Stimulated activated naive CD8-positive, alpha-beta T cell treated with anti-CD3 and anti-CD28 coated beads, Interleukin-15, Interleukin-2, amounts not matched to agents 100 U/mL and 50 U/mL, for 24 hours (primary cell): ENCODE measurements around the gene ANAPC1.
"Not testable (repeated sequence)": the region's sequence is repeated elsewhere in the genome, so short reads cannot be mapped to it uniquely, and the experiment has no call there.

ENCODE experiments used
- ATAC-seq: fragments of 150-1000 bp; cut with Tn5 transposase; one replicate; pipeline ENCODE4 v1.10.0; 2021
- DNase-seq: peaks from one replicate; pipeline ENCODE4 v3.0.0; 2021

ANAPC1 gene

GRCh38 chr2:111903930-111904439 is 20.0 kb upstream of the ANAPC1 start:
- ATAC-seq (no peak), DNase-seq (no peak)

- ATAC-seq (no peak), DNase-seq (no peak)
Observed at GRCh38 chr2:111903516-111903915, 19.5 kb upstream of the ANAPC1 start.

DNA sequence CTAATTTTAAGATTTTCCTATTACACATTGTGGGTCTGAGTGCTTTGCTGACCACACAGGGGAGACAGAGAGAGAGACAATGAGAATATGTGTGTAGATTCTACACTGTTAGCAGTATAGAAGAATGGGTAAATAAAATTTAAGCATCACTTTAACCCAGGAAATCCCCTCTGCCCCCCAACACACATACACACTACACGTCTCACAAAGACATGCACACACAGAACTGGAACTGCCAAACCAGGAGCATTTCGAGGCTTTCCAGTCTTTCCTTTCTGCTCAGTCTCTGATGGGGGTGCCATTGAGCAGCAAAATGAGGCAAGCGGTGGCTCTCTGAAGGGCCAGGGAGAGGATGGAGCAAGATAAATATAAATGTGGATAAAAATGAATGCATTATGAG is 16.9 kb upstream of the ANAPC1 start:
- ATAC-seq = no peak
- no peak for DNase-seq

DNA sequence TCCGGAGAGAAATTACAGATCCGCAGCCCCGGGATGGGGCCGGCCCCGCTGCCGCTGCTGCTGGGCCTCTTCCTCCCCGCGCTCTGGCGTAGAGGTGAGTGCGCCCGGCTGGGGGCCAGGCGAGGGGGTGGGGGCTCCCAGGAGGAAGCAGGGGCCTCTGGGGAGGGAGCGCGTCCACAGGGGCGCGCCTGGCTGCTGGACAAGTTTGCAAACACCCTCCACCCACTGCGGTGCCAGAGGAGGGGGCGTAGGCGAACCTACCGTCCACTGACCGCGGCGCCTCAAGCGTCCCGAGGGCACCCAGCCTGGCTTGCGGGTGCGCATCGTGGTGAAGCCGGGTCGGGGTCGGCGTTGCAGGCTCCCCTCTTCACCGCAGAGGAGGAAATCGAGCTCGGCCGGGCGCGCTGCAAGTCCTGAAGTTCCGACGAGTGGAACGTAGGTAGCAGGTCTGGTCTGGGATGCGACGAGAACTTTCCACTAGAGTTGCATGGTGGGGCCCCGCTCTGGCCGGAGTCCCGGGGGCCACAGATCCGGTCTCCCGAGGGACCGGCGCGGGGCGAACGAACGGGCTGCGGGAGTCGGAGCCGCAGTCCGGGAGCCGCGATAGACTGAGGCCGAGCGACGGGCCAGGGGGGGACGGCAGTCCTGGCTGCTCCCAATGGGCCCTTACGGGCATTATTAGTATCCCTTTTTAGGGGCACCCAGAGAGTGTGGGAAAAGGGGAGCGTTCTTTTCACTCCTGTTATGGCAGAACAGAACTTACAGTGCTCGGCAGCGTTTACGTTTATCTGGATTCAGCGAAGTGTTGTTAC is 14.9 kb upstream of the ANAPC1 start:
- peak; percentile 19 for DNase-seq
- no peak for ATAC-seq

GRCh38 chr2:111897924-111898702 is 14.1 kb upstream of the ANAPC1 start, which contains the start of gene MERTK:
Gene MERTK, plus strand, starts transcription at chr2:111898607. Its CDS starts 129 bp downstream, at chr2:111898736.
- ATAC-seq (peak; percentile 85), DNase-seq (peak; percentile 72)

- ATAC-seq (no peak), DNase-seq (no peak)
Observed at GRCh38 chr2:111897630-111897923, 13.6 kb upstream of the ANAPC1 start.

DNA sequence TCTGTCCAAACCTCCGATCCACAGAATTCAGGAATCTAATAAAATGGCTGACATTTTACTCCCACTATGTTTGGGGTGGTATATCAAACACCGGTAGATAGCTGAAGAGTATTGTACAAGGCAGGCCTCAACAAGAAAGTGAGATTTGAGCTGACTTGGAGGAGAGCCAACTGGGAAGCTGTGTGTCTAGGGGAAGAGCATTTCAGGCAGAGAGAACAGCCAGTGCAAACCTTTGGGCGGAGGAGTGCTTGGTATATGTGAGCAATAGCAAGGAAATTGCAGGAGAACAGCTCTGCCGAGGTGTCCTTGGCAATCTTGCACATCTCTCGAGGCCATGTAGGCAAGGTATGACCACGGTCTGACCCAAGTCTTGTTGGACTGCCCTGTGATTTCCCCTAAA is 12.6 kb upstream of the ANAPC1 start:
- no peak for ATAC-seq

GRCh38 chr2:111896024-111896423 is 12.0 kb upstream of the ANAPC1 start:
- no peak for DNase-seq
- ATAC-seq = no peak

More for the DNA sequence above, 12.6 kb upstream of the ANAPC1 start:
- DNase-seq = no peak

- ATAC-seq = no peak
- no peak for DNase-seq
Observed at GRCh38 chr2:111884592-111884964, 585 bp upstream of the ANAPC1 start.

DNA sequence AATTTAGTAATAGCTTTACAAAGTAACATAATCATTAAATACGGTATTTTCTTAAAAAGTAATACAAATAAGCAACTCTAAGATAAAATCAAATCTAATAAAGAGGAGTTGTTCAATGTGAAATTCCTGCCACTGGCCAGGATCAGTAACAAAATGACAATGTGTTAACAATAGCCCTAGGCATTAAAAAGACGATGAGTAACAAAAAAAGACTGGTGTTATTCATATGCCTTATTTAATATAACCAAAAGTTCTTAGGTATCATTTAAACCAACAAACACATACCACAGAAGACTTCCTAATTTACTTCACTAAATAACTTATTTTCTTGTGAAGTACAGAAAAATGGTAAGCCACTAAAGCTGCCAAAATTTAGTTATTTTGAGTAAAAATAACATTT is 11.2 kb downstream of the ANAPC1 start:
- not testable (repeated sequence) for ATAC-seq, DNase-seq

DNA sequence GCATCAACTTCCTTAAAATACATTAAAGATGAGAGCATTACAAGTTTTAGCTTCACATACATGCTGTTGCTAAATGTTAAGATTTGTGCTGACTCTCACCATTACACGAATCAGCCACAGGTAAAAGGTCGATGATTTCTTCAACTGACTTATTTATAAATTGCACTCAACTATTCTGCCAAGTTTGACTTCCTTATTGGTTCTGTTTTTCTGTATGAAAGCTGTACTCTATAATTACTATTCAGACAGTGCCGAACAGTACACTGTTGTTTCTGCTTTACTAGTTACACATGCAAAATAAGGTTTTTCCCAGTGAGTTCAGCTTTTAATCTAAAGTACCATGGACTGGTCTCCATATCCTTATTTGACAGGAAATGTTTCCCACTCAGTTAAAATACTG is 18.9 kb downstream of the ANAPC1 start:
- ATAC-seq = not testable (repeated sequence)

GRCh38 chr2:111860005-111860404 is 24.0 kb downstream of the ANAPC1 start:
- peak; percentile 84 for ATAC-seq
- not testable (repeated sequence) for DNase-seq

More for the DNA sequence above, 18.9 kb downstream of the ANAPC1 start:
- DNase-seq = not testable (repeated sequence)

GRCh38 chr2:111852544-111852943 is 31.4 kb downstream of the ANAPC1 start:
- DNase-seq, ATAC-seq: not testable (repeated sequence)

GRCh38 chr2:111850646-111851045 is 33.3 kb downstream of the ANAPC1 start:
- ATAC-seq (peak; percentile 65), DNase-seq (peak; percentile 33)

- not testable (repeated sequence) for DNase-seq, ATAC-seq
Observed at GRCh38 chr2:111839625-111840282, 44.2 kb downstream of the ANAPC1 start.

GRCh38 chr2:111838992-111839391 is 45.0 kb downstream of the ANAPC1 start:
- not testable (repeated sequence) for ATAC-seq, DNase-seq

DNA sequence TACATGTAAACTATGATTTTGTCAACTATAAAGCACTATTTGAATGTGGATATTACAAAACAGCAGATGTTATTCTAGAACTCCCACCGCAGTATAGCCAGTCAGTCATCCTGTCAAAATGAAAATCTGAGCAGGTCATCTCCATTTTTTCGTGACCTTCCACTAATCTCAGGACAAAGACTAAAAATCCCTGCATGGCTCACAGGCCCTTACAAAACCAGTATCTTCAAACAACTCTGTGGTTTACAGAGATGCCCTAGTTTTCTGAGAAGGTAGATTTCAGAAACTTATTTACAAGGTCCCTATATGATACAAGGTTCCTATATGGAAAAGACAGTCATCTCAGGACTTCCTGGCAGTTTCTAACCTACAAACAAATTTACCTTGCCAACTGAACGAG is 49.8 kb downstream of the ANAPC1 start:
- ATAC-seq = peak; percentile 59
- DNase-seq = not testable (repeated sequence)

- not testable (repeated sequence) for DNase-seq, ATAC-seq
Observed at GRCh38 chr2:111830479-111830878, 53.5 kb downstream of the ANAPC1 start.

DNA sequence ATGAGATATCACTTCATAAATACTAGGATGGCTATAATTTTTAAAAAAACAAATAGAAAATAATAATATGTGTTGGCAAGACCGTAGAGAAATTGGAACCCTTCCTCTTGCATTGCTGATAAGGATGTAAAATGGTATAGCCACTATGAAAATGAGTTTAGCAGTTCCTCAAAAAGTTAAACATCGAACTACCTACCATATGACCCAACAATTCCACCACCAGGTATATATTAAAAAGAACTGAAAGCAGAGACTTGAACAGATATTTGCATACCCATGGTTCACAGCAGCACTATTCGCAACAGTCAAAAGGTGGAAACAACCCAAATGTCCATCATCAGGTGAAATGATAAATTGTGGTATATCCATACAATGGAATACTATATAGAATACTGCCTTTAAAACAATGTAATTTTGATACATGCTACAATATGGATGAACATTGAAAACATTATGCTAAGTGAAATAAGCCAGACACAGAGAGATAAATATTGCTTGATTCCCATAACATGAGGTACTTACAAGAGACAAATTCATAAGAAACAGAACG is 55.7 kb downstream of the ANAPC1 start:
- ATAC-seq = not testable (repeated sequence)

DNA sequence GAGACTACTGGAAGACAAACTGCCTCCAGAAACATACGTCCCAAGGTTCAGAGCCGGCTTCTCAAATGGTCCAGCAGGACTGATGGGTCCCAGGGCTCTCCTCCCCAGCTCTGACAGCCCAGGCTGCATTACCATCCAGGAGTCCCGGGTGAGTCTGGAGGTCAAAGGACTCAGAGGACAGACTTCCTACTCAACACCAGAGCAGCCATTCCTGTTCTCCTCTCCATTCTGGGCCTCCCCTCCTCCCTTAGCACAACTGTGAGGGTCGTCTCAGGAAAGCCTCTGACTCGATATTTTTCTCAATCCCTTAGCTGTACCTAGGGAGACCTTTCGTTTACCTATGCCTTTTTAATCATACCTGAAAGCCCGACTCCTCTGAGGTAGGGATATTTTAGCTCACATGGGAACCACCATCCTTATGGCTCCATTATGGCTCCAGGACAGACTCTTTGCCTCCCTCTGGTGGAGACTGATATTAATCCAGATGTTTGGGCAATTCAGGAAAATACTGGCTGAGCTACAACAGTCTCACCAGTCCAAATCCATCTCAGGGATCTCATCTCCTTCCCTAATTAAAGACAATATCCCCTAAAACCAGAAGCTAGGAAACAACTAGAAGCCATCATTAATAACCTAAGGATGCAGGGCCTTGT is 70.9 kb downstream of the ANAPC1 start:
- DNase-seq, ATAC-seq: not testable (repeated sequence)

More for the DNA sequence above, 55.7 kb downstream of the ANAPC1 start:
- not testable (repeated sequence) for DNase-seq

DNA sequence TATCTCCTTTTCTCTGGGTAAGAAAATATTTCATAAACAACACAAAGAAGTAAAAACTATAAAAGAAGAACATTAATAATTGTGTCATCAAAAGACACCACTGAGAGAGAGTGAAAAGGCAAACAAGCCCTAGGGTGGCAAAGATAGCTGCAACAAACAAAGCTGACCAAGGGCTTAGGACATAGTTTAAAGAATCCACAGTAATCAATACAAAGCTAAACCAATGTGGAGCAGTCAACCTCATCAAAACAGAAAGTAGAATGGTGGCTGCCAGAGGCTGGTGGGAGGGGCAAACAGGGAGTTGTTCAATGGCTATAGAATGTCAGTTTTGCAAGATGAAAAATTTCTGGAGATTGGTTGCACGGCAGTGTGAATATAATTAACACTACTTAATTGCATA is 93.4 kb downstream of the ANAPC1 start:
- not testable (repeated sequence) for ATAC-seq, DNase-seq
